ENCODE results near the gene TERT. TPM values are rescaled to one million over a fixed set of nuclear protein-coding genes. Genes with fewer than 3 reads are reported as not detected.

The TERT gene
- total RNA-seq, 2 donors from 2014 or later: not detected

DNA sequence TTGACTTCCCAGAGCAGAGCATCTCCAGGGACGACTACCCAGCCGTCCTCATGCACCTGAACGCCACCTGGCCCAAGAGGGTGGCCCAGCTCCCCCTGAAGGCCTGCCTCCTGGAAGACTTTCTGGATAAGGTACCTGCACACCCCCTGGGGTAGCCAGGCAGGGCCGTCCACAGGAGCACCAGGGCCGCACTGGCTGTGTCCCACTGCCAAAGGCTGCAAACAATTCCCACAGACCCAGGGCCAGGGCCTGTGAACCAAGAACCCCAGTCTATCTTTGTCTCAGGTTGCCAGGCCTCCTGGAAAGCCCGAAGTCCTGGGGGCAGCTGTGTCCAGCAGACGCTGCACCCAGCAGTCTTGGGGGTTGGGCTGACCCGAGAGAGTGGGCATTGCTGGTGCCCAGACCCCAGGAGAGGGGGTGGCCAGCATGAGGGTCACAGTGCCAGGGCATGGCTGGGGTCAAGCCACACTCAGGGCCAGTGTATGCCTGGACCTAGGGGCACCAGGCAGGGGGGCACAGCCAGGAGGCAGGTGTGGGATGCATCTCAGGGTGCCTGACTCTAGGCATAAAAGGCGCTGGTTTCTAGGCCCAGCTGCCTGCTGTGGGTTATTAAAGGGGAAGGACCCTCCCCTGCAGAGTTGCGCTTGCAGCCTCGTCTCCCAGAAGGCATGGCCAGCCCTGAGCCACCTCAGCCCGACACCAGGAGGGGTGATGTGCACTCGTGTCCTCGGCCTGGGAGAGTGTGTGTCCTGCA lies 52.0 kb downstream of the TERT start:
- H3K4me1 ChIP-seq: peaks cover 9% of the 10 kb centered on the region
- ATAC-seq: no peak
- H3K36me3 ChIP-seq (replicated peaks in 1 of 2; ENCODE audit: insufficient read depth in 1 of 2, low read depth in 2 of 2): no peaks in the 10 kb centered on the region
- H3K4me3 ChIP-seq: no peak overlapping the region
- intact Hi-C loops (cut with DNase I): no loop called here
- H3K27ac ChIP-seq: no peak overlapping the region
- no peak for TF ChIP-seq POLR2A (IDR thresholded peaks at IDR 0.05)
- TF ChIP-seq, protein P1, sequence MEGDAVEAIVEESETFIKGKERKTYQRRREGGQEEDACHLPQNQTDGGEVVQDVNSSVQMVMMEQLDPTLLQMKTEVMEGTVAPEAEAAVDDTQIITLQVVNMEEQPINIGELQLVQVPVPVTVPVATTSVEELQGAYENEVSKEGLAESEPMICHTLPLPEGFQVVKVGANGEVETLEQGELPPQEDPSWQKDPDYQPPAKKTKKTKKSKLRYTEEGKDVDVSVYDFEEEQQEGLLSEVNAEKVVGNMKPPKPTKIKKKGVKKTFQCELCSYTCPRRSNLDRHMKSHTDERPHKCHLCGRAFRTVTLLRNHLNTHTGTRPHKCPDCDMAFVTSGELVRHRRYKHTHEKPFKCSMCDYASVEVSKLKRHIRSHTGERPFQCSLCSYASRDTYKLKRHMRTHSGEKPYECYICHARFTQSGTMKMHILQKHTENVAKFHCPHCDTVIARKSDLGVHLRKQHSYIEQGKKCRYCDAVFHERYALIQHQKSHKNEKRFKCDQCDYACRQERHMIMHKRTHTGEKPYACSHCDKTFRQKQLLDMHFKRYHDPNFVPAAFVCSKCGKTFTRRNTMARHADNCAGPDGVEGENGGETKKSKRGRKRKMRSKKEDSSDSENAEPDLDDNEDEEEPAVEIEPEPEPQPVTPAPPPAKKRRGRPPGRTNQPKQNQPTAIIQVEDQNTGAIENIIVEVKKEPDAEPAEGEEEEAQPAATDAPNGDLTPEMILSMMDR (IDR thresholded peaks at IDR 0.05): no peak
- DNase-seq: no peak
- WGBS, 2 donors: 54 to 68% methylated on average over 5 to 13 of the region's 14 CpGs
- H3K9me3 ChIP-seq: no peaks in the 10 kb centered on the region
- H3K27me3 ChIP-seq: peaks cover 0 to 19% of the 10 kb centered on the region in 2 donors

- WGBS, 2 donors: 68 to 82% methylated on average over 12 to 22 of the region's 22 CpGs
- TF ChIP-seq POLR2A (IDR thresholded peaks at IDR 0.05): no peak
- TF ChIP-seq, protein P1 (IDR thresholded peaks at IDR 0.05): no peak
Measured at GRCh38 chr5:1241509-1242080, 53.3 kb downstream of the TERT start.

GRCh38 chr5:1240496-1241260 lies 54.2 kb downstream of the TERT start:
- 72 to 81% methylated on average over 24 to 27 of the region's 29 CpGs for WGBS, 2 donors
- ATAC-seq: no peak
- Histone ChIP-seq H3K27me3 (peaks cover 0 to 4% of the 10 kb centered on the region in 2 donors), H3K4me3 (no peak overlapping the region), H3K4me1 (no peaks in the 10 kb centered on the region), H3K9me3 (peaks cover 0 to under 1% (median 0%) of the 10 kb centered on the region in 3 donors), H3K27ac (no peak overlapping the region), H3K36me3 (replicated peaks in 1 of 2; ENCODE audit: insufficient read depth in 1 of 2, low read depth in 2 of 2) (no peaks in the 10 kb centered on the region)
- intact Hi-C loops (cut with DNase I): no loop called here
- DNase-seq: no peak
- TF ChIP-seq POLR2A (IDR thresholded peaks at IDR 0.05): no peak
- TF ChIP-seq, protein P1 (IDR thresholded peaks at IDR 0.05): no peak

More at GRCh38 chr5:1241509-1242080, 53.3 kb downstream of the TERT start:
- Histone ChIP-seq H3K4me3 (no peak overlapping the region), H3K36me3 (replicated peaks in 1 of 2; ENCODE audit: insufficient read depth in 1 of 2, low read depth in 2 of 2) (no peaks in the 10 kb centered on the region), H3K27me3 (peaks cover 0 to 9% of the 10 kb centered on the region in 2 donors), H3K4me1 (peaks cover 2% of the 10 kb centered on the region), H3K27ac (no peak overlapping the region), H3K9me3 (no peaks in the 10 kb centered on the region)
- ATAC-seq: no peak
- intact Hi-C loops (cut with DNase I): no loop called here
- DNase-seq: no peak

DNA sequence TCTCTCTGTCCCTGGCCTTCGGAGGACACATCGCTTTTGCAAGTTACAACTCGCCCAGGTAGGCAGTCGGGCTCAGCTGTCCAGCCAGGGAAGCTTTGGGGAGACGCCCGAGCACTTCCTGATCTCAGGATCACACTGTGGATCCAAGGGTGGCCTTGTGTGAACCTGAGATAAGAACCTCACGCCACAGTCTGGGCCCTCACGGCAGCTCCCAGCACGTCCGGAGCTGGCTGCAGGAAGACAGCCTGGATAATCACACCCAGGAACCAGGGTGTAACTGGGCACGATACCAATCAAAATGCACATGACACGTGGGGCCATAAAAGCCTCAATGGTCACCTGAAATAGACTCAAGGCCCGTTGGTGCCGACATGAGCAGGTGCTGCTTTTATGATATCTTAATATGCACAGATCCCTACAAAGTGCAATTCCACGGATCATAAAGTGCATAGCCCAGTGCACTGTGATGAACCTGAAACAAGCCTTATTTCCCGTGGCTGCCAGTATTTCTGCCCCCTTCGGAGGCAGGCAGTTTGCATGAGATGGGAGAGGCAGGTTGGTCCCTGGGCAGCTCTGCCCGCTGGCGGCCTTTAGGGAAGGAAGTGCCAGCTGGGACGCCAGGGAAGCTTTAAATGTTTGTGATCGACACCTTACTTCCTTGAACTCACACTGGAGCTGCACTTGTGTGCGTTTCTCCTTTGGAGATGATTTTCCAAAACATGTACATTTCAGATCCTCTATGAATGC lies 55.2 kb downstream of the TERT start:
- WGBS, 2 donors: 60 to 74% methylated on average over 15 to 22 of the region's 22 CpGs
- Histone ChIP-seq H3K27me3 (no peaks in the 10 kb centered on the region), H3K36me3 (replicated peaks in 1 of 2; ENCODE audit: insufficient read depth in 1 of 2, low read depth in 2 of 2) (no peaks in the 10 kb centered on the region), H3K4me3 (no peak overlapping the region), H3K4me1 (no peaks in the 10 kb centered on the region), H3K9me3 (peaks cover 0 to 11% (median 0%) of the 10 kb centered on the region in 3 donors), H3K27ac (no peak overlapping the region)
- TF ChIP-seq, protein P1 (IDR thresholded peaks at IDR 0.05): no peak
- intact Hi-C loops (cut with DNase I): no loop called here
- ATAC-seq (no peak), DNase-seq (no peak)

Data from body of pancreas (tissue), 4 donors.